Activated CD4-positive, alpha-beta T cell treated with anti-CD3 and anti-CD28 coated beads, Interleukin-2, amount 10 ng/mL, durations not matched to agents 24 days and 14 days (primary cell): Measurements from ENCODE around the gene TRIM72. TPM values are rescaled to one million over a fixed set of nuclear protein-coding genes. Genes with fewer than 3 reads are reported as not detected.
A peak's percentile ranks its signal among the peaks of the same experiment; 100 is the strongest.
"Not testable (repeated sequence)": the region's sequence is repeated elsewhere in the genome, so short reads cannot be mapped to it uniquely, and the experiment has no call there.

Experiments used
- DNase-seq: peaks from one replicate; pipeline ENCODE4 v3.0.0; 2022
- H3K27ac Mint-ChIP-seq: one replicate; pipeline ENCODE4 v1.8.0; 2022; ENCODE audit warnings: mild to moderate bottlenecking, mixed read lengths
- H3K27me3 Mint-ChIP-seq: one replicate; pipeline ENCODE4 v1.8.0; 2022; ENCODE audit warnings: mixed read lengths
- H3K36me3 Mint-ChIP-seq: one replicate; pipeline ENCODE4 v1.8.0; 2022; ENCODE audit warnings: low read depth, mild to moderate bottlenecking, mixed read lengths
- H3K4me1 Mint-ChIP-seq: one replicate; pipeline ENCODE4 v1.8.0; 2021; ENCODE audit warnings: mixed read lengths
- H3K4me3 Mint-ChIP-seq: one replicate; pipeline ENCODE4 v1.8.0; 2022; ENCODE audit warnings: mild to moderate bottlenecking, moderate library complexity, mixed read lengths
- H3K9me3 Mint-ChIP-seq: one replicate; pipeline ENCODE4 v1.8.0; 2021; ENCODE audit warnings: mixed read lengths
- intact Hi-C: fragments of 100-400 bp; cut with micrococcal nuclease; formaldehyde crosslinking; loops from one replicate; pipeline ENCODE4 v1.15.1; 2023
- total RNA-seq: library from RNA; stranded (reverse); gene quantifications from 2 replicates; pipeline ENCODE4 v1.2.3, GENCODE V29; 2022

Gene TRIM72
- total RNA-seq, 1 donor from 2014 or later, result 0.09 TPM

DNA sequence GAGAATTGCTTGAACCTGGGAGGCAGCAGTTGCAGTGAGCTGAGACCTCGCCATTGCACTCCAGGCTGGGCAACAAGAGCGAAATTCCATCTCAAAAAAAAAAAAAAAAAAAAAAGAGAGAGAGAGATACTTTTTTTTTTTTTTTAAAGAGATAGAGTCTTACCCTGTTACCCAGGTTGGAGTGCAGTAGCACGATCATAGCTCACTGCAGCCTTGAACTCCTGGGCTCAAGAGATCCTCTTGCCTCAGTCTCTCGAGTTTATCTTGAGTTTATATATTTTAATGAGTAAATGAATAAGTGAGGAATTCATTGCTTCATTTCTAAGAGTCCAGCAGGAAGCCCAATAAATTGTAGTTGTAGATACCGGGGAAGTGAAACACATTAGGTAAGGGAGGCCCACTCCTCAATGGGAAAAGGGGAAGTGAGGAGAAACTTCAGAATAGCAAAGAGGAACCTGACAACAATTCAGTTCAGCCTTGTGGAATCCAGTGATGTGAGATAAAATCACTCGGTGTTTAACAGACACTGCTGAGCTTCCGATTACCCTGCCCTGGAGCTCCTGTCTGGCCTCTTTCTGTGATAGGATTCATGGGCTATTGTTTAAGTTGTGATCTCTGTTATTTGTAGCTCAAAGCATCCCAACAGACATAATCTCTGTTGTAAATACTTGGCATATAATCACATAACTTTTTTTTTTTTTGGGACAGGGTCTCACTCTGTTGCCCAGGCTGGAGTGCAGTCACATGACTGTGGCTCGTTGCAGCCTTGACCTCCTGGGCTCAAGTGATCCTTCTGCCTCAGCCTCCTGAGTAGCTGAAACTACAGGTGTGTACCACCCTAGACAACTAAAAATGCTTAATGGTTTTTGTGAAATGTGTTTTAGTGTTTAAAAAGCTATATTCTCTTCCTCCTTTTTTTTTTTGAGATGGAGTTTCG, 30.1 kb downstream of the TRIM72 start:
- Mint-ChIP-seq H3K4me3 (no peak overlapping the region), H3K36me3 (no peaks in the 10 kb centered on the region), H3K9me3 (no peaks in the 10 kb centered on the region), H3K4me1 (no peaks in the 10 kb centered on the region), H3K27ac (no peak overlapping the region), H3K27me3 (no peaks in the 10 kb centered on the region)
- intact Hi-C loops, result no loop called here
- DNase-seq, result no peak

GRCh38 chr16:31245598-31245997, 31.7 kb downstream of the TRIM72 start:
- intact Hi-C loops, H3K4me1 Mint-ChIP-seq, H3K27me3 Mint-ChIP-seq, H3K4me3 Mint-ChIP-seq, DNase-seq, H3K36me3 Mint-ChIP-seq, H3K27ac Mint-ChIP-seq, H3K9me3 Mint-ChIP-seq: not testable (repeated sequence)

DNA sequence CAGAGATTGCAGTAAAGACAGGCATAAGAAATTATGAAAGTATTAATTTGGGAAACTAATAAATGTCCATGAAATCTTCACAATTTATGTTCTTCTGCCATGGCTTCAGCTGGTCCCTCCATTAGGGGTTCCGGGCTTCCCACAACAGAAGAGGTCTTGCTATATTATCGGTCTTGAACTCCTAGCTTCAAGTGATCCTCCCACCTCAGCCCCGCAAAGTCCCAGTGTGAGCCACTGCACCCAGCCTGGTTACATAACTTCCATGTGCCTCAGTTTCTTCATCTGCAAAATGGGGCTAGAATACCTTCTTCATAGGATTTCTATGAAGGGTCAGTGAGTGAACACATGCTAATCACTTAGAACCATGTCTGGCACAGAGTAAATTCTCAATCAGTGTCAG, 32.4 kb downstream of the TRIM72 start:
- Mint-ChIP-seq H3K36me3 (no peaks in the 10 kb centered on the region), H3K9me3 (peaks cover 4% of the 10 kb centered on the region), H3K4me3 (no peak overlapping the region), H3K27me3 (no peaks in the 10 kb centered on the region), H3K4me1 (peaks cover 15% of the 10 kb centered on the region), H3K27ac (no peak overlapping the region)
- DNase-seq, result no peak
- intact Hi-C loops, result no loop called here

DNA sequence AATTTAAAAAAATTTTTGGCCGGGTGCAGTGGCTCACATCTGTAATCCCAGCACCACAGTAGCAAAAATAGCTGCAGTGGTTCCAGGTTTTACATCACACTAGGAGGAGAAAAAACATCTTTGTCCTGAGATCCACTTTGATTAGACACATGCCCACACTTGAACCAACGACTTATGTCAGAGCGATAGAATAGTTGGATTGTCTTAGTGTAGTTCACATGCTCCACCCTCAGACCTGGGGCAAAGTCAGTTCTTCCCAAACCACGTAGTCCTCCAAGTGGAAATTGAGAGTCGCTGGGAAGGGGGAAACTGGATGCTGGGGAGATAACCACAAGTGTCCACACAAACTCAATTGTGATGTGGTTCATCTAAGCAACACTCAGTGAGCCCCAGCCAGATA, 34.4 kb downstream of the TRIM72 start:
- intact Hi-C loops, result no loop called here
- H3K9me3 Mint-ChIP-seq, result peaks cover 4% of the 10 kb centered on the region
- peaks cover 31% of the 10 kb centered on the region for H3K4me1 Mint-ChIP-seq
- no peak overlapping the region for H3K4me3 Mint-ChIP-seq
- H3K27ac Mint-ChIP-seq, result no peak overlapping the region
- H3K27me3 Mint-ChIP-seq, result no peaks in the 10 kb centered on the region
- no peaks in the 10 kb centered on the region for H3K36me3 Mint-ChIP-seq
- DNase-seq, result no peak

DNA sequence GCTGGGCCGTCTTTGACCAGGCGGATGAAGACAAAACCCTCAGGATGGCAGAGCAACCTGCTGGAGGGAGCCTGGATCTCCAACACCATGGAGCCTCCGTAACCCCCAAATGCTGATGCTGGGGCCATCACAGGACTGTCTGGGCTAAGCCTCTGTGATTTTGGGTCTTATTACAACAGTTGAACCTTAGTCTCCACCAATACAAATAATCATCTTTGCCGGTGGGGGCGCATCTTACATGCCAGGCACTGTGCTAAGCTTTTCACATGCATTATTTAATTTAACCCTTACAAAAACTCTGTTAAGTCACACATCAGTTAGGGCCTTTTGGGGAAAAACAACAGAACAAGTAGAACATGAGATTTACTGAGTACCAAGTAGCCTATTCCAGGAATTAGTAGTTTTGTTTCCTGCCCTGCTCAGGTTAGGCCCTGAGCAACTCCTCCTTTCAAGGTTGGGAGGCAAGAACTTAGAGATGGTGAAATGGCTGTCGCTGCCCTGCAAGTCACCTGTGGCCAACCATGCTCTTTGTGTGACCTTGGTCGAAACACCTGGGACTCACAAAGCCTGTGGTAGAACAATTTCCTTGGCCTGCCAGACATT, 37.0 kb downstream of the TRIM72 start:
- no peaks in the 10 kb centered on the region for H3K27me3 Mint-ChIP-seq
- intact Hi-C loops, result no loop called here
- peak overlapping the region; percentile 98 for H3K27ac Mint-ChIP-seq
- DNase-seq, result peak; percentile 74
- H3K4me1 Mint-ChIP-seq, result peaks cover 46% of the 10 kb centered on the region
- peak overlapping the region; percentile 24 for H3K4me3 Mint-ChIP-seq
- peaks cover 3% of the 10 kb centered on the region for H3K36me3 Mint-ChIP-seq
- peaks cover 4% of the 10 kb centered on the region for H3K9me3 Mint-ChIP-seq

DNA sequence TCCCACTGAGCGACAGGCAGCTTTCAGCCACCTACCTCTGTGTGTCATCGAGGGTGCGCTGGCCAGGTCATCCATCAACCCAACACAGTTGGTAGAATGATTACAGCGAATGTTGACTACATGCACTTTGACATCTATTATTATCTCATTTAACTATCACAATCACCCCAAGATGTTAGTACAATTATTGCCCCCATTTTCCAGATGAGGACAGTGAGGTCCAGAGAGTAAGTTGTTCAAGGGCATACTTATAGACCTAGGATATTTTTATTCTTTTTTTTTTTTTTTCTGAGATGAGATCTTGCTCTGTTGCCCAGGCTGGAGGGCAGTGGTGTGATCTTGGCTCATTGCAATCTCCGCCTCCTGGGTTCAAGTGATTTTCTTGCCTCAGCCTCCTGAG, 37.5 kb downstream of the TRIM72 start:
- peak overlapping the region; percentile 98 for H3K27ac Mint-ChIP-seq
- no peak for DNase-seq
- intact Hi-C loops, result no loop called here
- no peaks in the 10 kb centered on the region for H3K27me3 Mint-ChIP-seq
- peak overlapping the region; percentile 24 for H3K4me3 Mint-ChIP-seq
- H3K36me3 Mint-ChIP-seq, result peaks cover 3% of the 10 kb centered on the region
- H3K9me3 Mint-ChIP-seq, result peaks cover 4% of the 10 kb centered on the region
- peaks cover 46% of the 10 kb centered on the region for H3K4me1 Mint-ChIP-seq

GRCh38 chr16:31253642-31254045, 39.7 kb downstream of the TRIM72 start:
- Mint-ChIP-seq H3K27me3 (no peaks in the 10 kb centered on the region), H3K27ac (peak overlapping the region; percentile 98), H3K9me3 (peaks cover 4% of the 10 kb centered on the region), H3K4me1 (peaks cover 47% of the 10 kb centered on the region), H3K4me3 (peak overlapping the region; percentile 84), H3K36me3 (peaks cover 6% of the 10 kb centered on the region)
- DNase-seq, result peak; percentile 84
- intact Hi-C loops, result loop anchor here (1.0 kb wide), 1 partner anchor 12 kb away; no protein-coding TSS in a partner anchor

GRCh38 chr16:31256466-31256865, 42.5 kb downstream of the TRIM72 start:
- H3K4me3 Mint-ChIP-seq, result no peak overlapping the region
- H3K27me3 Mint-ChIP-seq, result no peaks in the 10 kb centered on the region
- peaks cover 7% of the 10 kb centered on the region for H3K36me3 Mint-ChIP-seq
- no peaks in the 10 kb centered on the region for H3K9me3 Mint-ChIP-seq
- intact Hi-C loops, result no loop called here
- H3K4me1 Mint-ChIP-seq, result peaks cover 47% of the 10 kb centered on the region
- no peak overlapping the region for H3K27ac Mint-ChIP-seq
- DNase-seq, result no peak

DNA sequence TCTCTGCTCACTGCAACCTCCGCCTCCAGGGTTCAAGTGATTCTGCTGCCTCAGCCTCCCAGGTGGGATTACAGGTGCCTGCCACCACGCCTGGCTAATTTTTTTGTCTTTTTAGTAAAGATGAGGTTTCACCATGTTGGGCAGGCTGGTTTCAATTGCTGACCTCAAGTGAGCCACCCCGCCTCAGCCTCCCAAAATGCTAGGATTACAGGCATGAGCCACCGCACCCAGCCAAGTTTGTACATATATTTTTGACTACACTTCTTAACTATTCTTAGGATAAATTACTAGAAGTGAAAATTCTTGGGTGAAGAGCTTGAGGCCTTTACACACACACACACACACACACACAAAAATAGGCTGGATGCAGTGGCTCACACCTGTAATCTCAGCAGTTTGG, 44.4 kb downstream of the TRIM72 start:
- H3K36me3 Mint-ChIP-seq, result peaks cover 15% of the 10 kb centered on the region
- H3K27ac Mint-ChIP-seq, result no peak overlapping the region
- no peak for DNase-seq
- H3K4me1 Mint-ChIP-seq, result peaks cover 47% of the 10 kb centered on the region
- no peaks in the 10 kb centered on the region for H3K9me3 Mint-ChIP-seq
- intact Hi-C loops, result no loop called here
- no peak overlapping the region for H3K4me3 Mint-ChIP-seq
- H3K27me3 Mint-ChIP-seq, result no peaks in the 10 kb centered on the region

- no peaks in the 10 kb centered on the region for H3K27me3 Mint-ChIP-seq
- peak overlapping the region; percentile 83 for H3K27ac Mint-ChIP-seq
- H3K4me3 Mint-ChIP-seq, result peak overlapping the region; percentile 80
- H3K4me1 Mint-ChIP-seq, result peaks cover 43% of the 10 kb centered on the region
- intact Hi-C loops, result loop anchor here (10.0 kb wide), 3 partner anchors 94 to 454 kb away; partner anchors contain the start of genes COX6A2 and ITGAX
- DNase-seq, result no peak
- no peaks in the 10 kb centered on the region for H3K9me3 Mint-ChIP-seq
- peaks cover 16% of the 10 kb centered on the region for H3K36me3 Mint-ChIP-seq
Observed at GRCh38 chr16:31260136-31260931, 46.4 kb downstream of the TRIM72 start.

- Mint-ChIP-seq H3K9me3 (no peaks in the 10 kb centered on the region), H3K4me1 (peaks cover 50% of the 10 kb centered on the region), H3K36me3 (peaks cover 14% of the 10 kb centered on the region), H3K27ac (no peak overlapping the region), H3K4me3 (peak overlapping the region; percentile 15), H3K27me3 (no peaks in the 10 kb centered on the region)
- DNase-seq, result no peak
- intact Hi-C loops, result loop anchor here (10.0 kb wide), 3 partner anchors 93 to 453 kb away; partner anchors contain the start of genes COX6A2 and ITGAX
Observed at GRCh38 chr16:31262084-31262483, 48.2 kb downstream of the TRIM72 start.

- DNase-seq, result peak; percentile 91
- Mint-ChIP-seq H3K9me3 (no peaks in the 10 kb centered on the region), H3K27ac (peak overlapping the region; percentile 94), H3K4me1 (peaks cover 60% of the 10 kb centered on the region), H3K27me3 (no peaks in the 10 kb centered on the region), H3K4me3 (peak overlapping the region; percentile 83), H3K36me3 (peaks cover 31% of the 10 kb centered on the region)
- intact Hi-C loops, result loop anchor here (1.0 to 10.0 kb wide), 7 partner anchors 12 to 602 kb away; partner anchors contain the start of genes COX6A2, FUS, ITGAX and PYCARD
Observed at GRCh38 chr16:31265329-31266245, 51.7 kb downstream of the TRIM72 start.
